Endometrium (tissue), 2 donors: Measurements from ENCODE around the gene TMEM164.

Experiments
- FAIRE-seq: peaks from 2 replicates; lab custom pipeline; 2012; peaks lifted over from hg19 to GRCh38; lab: Jason Lieb, UNC
- donor health status: control.
- donor health status: control.

TMEM164 gene

GRCh38 chrX:110003167-110004156 lies 548 bp downstream of the TMEM164 start:
- FAIRE-seq = no peak

DNA sequence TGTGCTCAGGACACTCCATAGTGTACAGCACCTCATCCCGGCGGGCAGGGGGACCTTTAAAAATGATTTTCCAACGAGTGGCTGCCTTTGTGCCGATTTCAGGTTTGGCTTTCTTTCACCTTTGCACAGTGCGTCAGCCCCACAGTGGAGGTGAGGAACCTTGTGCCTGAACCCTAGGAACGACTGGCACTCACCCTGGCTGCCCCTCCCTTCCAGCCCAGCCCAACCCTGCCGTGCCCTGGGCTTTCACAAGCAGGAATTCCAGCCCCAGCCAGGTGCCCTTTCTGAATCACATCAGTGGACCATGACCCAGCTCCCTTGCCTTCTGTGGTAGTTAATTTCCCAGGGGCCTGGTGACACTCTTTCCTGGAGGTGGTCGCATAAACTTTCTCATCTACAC lies 1.3 kb downstream of the TMEM164 start:
- FAIRE-seq = no peak

- FAIRE-seq = no peak
Measured at GRCh38 chrX:110004731-110005369, 1.9 kb downstream of the TMEM164 start.

DNA sequence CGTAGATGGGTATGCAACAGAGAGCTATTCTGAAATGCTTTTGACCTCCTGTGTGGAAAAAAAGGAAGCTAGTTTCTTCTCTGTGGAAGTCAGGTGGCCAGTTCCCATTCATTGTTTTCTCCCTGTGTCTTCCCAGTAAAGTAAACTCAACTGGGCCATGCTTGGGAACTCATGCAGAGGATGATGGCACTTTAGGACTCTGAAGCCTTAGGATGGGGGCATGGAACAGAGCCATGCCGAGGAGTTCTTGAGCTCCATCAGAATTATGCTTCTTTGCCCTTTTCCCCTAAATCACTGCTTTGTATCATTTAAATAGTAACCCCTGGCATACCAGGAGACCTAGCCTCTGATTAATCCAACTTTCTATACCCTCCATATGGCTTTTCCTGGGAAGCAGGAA lies 3.2 kb downstream of the TMEM164 start:
- FAIRE-seq = no peak

DNA sequence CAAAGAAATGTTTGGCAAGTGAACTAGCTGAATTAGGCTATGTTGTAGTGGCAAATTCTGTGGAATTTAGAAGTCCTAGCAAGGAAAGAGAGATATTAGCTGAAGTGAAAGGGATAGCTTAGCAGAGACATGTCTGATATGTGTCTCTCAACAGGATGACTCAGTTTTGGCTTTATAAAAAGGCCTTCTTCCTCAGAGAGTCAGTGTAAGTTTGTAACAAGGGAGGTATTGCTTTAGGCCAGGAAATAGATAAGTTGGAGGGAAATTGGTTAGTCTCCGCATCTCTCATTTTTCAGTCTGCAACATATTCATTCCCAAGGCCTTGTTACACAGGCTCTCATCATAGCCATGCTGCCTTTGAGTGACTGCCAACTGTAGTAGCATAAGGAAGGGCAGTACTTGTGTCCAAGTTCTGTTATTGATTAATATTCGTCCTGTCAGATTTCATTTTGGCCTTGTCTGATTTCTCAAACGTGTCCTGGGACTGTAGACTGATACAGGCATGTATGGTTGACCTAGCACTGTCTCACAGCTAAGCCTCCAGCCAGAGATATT lies 4.0 kb downstream of the TMEM164 start:
- no peak for FAIRE-seq

- no peak for FAIRE-seq
Measured at GRCh38 chrX:110008011-110008635, 5.2 kb downstream of the TMEM164 start.

DNA sequence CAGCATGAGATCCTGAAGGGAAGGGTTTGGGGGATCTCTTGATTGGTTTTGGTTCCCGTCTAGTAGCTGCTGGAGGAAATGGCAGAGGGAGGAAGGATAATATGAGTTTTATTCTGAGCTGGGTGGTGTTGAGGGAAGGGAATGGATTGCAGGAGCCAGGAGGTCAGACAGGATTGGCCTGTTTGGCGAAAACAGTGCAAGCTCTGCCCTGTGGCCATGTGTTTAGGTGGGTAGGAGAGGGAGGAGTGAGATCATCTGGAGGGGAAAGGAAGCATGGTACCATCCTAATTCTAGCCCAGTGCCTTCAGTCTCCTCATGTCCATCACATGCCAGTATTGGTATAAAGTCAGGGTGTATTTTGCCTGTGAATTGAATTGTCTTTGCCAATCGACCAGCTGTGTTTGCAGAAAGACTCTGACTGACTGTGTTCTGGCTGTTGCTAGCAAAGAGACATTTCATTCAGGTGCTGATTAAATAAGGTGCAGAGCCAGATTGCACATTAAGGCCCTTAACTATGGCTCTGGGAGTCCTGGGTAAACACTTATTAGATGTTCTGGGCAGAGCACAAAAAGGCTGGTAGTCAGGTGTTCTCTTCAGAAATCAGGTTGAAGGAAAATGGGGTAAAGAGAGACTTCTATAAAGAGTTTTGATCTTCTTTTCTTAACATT lies 10.0 kb downstream of the TMEM164 start:
- no peak for FAIRE-seq

- FAIRE-seq = no peak
Measured at GRCh38 chrX:110013968-110014367, 11.1 kb downstream of the TMEM164 start.

DNA sequence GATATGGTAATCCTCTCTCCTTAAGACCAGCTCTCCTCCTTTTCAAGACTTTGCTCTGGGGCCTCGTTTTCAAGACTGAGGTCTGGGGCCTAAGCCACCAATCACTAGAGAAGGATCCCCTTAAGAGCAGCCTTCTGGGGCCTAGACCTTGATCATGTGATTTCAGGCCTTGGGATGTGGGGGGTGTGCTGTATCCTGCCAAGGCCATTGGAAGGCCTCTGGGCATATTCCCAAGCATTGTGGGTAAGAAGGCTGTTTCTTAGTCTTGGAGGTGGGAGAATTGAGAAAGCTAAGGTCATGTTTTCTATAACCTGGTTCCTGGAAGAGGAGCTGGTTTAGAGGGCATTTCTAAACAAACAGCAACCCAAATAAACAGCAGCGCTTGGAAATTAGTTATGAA lies 12.1 kb downstream of the TMEM164 start:
- no peak for FAIRE-seq

GRCh38 chrX:110015915-110016314 lies 13.0 kb downstream of the TMEM164 start:
- no peak for FAIRE-seq

- FAIRE-seq = no peak
Measured at GRCh38 chrX:110020536-110020935, 17.6 kb downstream of the TMEM164 start.

DNA sequence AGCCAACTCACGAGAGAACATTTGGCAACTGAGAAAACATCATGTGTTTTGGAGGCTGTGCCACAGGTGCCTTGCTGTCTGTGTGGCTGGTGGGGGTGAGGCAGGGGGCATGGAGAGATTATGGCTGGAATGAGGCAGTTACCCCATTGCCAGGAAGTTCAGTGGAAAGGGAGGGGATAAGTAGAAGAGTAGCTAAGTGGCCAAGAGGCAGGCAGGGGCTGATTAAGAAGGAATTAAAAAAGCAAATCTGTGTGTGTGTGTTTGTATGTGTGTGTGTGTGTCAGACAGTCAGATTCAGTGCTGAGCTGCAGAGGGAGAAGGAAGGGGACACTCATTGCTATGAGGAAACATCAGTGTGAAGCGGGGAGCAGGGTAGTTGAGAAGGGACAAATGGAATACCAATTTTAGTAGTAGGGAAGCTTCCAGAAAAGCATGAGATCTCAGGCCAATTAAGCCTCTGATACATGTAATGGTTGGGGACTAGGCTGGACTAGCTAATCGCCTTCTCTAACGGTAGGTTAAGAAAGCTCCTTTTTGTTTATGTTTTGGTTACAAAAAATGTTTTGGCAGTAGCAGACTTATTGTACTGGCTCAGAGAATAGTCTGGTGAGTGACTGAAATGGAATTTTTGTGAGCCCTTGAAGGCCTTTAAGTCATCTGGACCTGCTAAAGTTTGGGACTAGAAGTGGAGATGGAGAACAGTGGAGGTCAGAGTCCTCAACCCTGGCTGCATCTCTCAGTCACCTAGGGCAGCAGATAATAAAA lies 18.5 kb downstream of the TMEM164 start:
- FAIRE-seq = no peak

- no peak for FAIRE-seq
Measured at GRCh38 chrX:110022599-110023448, 19.9 kb downstream of the TMEM164 start.

DNA sequence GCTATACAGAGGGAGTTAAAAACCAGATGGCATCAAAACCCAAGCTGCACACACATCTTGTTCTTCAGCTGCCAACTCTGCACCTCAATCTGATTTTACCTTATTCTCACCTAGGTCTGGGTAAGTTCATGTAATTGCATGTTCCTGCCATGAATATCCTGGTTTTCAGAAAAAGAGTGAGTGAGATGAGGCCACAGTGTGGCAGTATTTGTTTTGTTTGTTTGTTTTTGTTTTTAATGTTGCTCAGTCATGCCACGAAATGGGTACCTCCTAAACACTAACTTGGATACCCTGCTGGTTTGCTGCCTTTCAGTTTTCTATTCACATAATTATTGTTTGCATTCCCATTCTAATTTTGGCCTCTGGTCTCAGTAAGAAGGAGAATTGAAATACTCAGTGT lies 22.5 kb downstream of the TMEM164 start:
- FAIRE-seq = no peak

- FAIRE-seq = no peak
Measured at GRCh38 chrX:110026099-110026844, 23.4 kb downstream of the TMEM164 start.

DNA sequence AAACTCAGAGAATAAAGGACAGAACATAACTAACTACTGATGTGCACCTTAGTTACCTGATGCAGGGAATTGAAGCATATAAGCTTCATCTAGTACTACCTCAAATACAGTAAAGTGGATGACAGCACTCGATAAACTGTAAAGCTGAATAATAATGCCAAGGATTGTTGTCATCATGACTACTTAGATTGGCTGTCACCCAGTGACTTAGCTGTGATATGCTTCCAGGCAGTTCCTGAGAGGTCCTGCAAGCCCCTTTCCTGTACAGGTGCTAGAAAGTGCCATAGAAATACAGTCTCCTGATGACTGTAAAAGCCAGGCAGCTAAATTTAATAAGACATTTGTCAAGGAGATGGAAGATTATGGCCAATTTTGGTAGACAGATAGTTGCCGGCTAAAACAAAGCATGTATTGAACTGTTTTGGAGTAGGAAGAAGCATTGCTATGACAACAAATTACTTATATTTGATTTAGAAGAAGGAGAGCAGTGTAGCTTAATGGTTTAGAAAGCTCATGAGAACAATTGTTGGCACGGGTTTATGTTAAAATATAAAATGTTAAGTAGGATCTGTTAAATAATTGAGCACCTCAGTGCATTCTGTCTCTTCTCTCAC lies 29.7 kb downstream of the TMEM164 start:
- no peak for FAIRE-seq

DNA sequence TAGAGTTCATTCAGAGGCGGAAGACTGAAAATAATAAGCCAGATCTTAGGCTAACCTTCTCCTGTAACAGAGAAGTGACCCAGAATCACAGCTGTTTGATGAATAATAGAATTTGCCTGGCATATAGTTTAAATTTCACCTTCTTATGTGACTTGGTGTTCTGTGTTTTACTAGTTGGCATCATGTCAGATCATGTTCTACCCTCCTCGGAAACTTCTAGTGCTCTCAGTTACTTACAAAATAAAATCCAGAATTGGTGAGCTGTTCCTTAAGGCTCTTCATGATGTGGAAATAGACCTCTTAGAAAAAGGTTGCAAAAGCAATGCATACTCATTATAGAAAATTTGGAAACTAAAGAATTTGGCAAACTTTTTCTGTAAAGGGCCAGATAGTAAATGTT lies 31.1 kb downstream of the TMEM164 start:
- no peak for FAIRE-seq

DNA sequence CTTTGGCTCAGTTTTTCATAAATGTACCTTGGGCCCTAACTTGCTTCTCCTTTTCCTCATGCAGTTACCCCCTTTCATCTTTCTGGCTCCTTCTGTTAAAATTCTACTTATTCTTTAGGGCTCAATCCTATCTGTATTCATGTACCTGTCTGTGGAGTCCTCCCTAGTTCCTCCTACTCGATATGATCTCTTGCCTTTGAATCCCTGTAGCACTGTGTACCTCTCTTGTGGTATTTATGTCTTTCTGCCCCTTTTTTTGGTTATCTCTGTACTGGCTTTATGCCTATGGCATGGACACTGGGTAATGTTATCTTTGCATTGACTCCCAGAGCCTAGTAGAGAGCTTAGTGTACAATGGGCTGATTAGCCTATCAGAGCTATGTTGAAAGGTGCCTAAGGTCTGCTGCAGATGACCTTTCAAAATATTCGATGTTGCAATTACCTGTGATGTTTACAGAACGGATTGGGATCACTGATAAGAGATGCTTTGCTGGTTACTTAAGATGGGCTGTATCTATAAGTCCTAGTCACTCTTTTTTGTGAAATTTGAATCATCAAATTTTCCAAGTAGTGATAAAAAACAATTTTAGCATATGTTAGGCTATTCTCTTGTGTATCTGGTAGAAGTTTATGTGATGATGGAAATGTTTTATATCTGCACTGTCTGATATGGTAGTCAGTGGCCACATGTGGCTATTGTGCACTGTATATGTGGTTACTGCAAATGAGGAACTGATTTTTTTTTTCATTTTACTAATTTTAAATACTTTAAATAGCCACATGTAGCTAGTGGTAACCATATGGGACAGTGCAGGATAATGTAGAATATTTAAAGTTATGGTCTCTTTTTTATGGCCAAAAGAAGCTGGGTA lies 33.5 kb downstream of the TMEM164 start:
- no peak for FAIRE-seq
